GM23338 (cell line): ENCODE results near the gene FCRL3.

Experiments used
- CREB1 ChIP-seq: fragments of 250-450 bp; sonication (Bioruptor Pico); IDR thresholded peaks from 2 replicates; pipeline ENCODE4 v1.5.0; 2020; ENCODE audit warnings: low read depth, mild to moderate bottlenecking, moderate library complexity
- EZH2 ChIP-seq: fragments of 200-600 bp; sonication (generic); IDR thresholded peaks from one replicate; pipeline ENCODE4 v1.8.0; 2017; ENCODE audit warnings: antibody characterized with exemption, mild to moderate bottlenecking, low read depth; ENCODE audit not compliant: unreplicated experiment
- EZH2phosphoT487 ChIP-seq: fragments of 200-600 bp; sonication (generic); IDR thresholded peaks from one replicate; pipeline ENCODE4 v1.8.1; 2018; ENCODE audit warnings: antibody characterized with exemption; ENCODE audit not compliant: unreplicated experiment
- NANOG ChIP-seq: IDR thresholded peaks from 2 replicates; pipeline ENCODE4 v1.6.1; 2016; ENCODE audit warnings: antibody characterized with exemption, borderline replicate concordance
- POLR2AphosphoS5 ChIP-seq: IDR thresholded peaks from 2 replicates; pipeline ENCODE4 v1.6.1; 2016; ENCODE audit warnings: antibody characterized with exemption, low read depth
- TF ChIP-seq, protein P1 (sequence below), 2 experiments: fragments of 200-600 bp in 1 of 2; sonication (generic) in 1 of 2; conservative IDR thresholded peaks; 2 replicates each; pipeline versions ENCODE4 v1.5.1 to v1.6.1; 2016 to 2017; ENCODE audit warnings: antibody characterized with exemption in 2 of 2, low read depth in 2 of 2, mild to moderate bottlenecking in 2 of 2, moderate library complexity in 1 of 2
- TF ChIP-seq, protein P2 (sequence below): IDR thresholded peaks from one replicate; pipeline ENCODE4 v1.6.1; 2018; ENCODE audit warnings: antibody characterized with exemption; ENCODE audit not compliant: unreplicated experiment
- TF ChIP-seq, protein P3 (sequence below): IDR thresholded peaks from 2 replicates; pipeline ENCODE4 v1.6.1; 2016; ENCODE audit warnings: antibody characterized with exemption

DNA sequence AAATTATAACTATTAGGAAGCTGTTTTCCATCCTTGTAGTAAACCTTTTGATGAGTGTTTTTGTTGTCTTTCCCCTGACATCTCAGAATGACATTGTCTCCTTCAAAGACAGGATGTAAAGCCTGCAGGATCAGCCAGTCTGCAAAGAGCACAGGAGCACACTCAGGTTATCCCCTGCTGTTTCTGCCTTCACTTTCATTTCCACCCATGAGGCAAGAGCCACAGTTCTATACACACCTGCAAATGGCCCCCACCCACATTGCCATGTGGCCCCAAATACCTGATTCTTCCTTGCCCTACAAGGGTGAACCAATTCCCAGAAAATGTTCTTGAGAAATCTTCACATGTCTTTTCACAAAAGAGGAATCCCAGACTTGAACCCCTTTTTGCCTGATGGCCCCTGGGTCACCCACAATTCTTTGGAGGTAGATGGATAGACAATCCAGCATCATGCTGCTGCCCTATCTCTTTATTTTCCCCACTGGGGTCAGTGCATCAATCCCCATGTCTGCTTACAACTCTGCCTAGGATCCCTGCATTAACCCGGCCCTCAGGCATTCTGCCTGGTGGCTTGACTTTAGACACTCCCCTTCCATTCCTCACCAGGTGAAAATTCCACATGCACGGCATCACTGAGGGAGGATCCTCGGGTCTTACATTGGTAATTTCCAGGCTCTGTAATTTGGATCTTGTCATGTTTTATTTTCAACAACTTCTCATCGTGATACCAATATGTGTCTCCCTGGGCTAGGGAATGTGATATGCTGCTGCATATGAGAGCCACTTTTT, 2.6 kb downstream of the FCRL3 start:
- TF ChIP-seq, protein P1, sequence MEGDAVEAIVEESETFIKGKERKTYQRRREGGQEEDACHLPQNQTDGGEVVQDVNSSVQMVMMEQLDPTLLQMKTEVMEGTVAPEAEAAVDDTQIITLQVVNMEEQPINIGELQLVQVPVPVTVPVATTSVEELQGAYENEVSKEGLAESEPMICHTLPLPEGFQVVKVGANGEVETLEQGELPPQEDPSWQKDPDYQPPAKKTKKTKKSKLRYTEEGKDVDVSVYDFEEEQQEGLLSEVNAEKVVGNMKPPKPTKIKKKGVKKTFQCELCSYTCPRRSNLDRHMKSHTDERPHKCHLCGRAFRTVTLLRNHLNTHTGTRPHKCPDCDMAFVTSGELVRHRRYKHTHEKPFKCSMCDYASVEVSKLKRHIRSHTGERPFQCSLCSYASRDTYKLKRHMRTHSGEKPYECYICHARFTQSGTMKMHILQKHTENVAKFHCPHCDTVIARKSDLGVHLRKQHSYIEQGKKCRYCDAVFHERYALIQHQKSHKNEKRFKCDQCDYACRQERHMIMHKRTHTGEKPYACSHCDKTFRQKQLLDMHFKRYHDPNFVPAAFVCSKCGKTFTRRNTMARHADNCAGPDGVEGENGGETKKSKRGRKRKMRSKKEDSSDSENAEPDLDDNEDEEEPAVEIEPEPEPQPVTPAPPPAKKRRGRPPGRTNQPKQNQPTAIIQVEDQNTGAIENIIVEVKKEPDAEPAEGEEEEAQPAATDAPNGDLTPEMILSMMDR (conservative IDR thresholded peaks at IDR 0.05; ENCODE audit: low read depth in 2 of 2) = no peak
- TF ChIP-seq EZH2phosphoT487 (no peak), CREB1 (CRISPR knock-in tag) (no peak), EZH2 (no peak), NANOG (no peak), POLR2AphosphoS5 (no peak)
- TF ChIP-seq, protein P2, sequence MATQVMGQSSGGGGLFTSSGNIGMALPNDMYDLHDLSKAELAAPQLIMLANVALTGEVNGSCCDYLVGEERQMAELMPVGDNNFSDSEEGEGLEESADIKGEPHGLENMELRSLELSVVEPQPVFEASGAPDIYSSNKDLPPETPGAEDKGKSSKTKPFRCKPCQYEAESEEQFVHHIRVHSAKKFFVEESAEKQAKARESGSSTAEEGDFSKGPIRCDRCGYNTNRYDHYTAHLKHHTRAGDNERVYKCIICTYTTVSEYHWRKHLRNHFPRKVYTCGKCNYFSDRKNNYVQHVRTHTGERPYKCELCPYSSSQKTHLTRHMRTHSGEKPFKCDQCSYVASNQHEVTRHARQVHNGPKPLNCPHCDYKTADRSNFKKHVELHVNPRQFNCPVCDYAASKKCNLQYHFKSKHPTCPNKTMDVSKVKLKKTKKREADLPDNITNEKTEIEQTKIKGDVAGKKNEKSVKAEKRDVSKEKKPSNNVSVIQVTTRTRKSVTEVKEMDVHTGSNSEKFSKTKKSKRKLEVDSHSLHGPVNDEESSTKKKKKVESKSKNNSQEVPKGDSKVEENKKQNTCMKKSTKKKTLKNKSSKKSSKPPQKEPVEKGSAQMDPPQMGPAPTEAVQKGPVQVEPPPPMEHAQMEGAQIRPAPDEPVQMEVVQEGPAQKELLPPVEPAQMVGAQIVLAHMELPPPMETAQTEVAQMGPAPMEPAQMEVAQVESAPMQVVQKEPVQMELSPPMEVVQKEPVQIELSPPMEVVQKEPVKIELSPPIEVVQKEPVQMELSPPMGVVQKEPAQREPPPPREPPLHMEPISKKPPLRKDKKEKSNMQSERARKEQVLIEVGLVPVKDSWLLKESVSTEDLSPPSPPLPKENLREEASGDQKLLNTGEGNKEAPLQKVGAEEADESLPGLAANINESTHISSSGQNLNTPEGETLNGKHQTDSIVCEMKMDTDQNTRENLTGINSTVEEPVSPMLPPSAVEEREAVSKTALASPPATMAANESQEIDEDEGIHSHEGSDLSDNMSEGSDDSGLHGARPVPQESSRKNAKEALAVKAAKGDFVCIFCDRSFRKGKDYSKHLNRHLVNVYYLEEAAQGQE = no peak
- TF ChIP-seq, protein P3, sequence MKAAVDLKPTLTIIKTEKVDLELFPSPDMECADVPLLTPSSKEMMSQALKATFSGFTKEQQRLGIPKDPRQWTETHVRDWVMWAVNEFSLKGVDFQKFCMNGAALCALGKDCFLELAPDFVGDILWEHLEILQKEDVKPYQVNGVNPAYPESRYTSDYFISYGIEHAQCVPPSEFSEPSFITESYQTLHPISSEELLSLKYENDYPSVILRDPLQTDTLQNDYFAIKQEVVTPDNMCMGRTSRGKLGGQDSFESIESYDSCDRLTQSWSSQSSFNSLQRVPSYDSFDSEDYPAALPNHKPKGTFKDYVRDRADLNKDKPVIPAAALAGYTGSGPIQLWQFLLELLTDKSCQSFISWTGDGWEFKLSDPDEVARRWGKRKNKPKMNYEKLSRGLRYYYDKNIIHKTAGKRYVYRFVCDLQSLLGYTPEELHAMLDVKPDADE = no peak
